Activated T-cell treated with anti-CD3 and anti-CD28 coated beads for 4 hours (primary cell): Measurements from ENCODE around the gene MOCOS.
"Not testable (repeated sequence)": the region's sequence is repeated elsewhere in the genome, so short reads cannot be mapped to it uniquely, and the experiment has no call there.

Source experiments
- DNase-seq: peaks from one replicate; pipeline ENCODE4 v3.0.0-alpha.2; 2020

Gene MOCOS

GRCh38 chr18:36203360-36203895, 16.1 kb downstream of the MOCOS start:
- DNase-seq, result no peak

DNA sequence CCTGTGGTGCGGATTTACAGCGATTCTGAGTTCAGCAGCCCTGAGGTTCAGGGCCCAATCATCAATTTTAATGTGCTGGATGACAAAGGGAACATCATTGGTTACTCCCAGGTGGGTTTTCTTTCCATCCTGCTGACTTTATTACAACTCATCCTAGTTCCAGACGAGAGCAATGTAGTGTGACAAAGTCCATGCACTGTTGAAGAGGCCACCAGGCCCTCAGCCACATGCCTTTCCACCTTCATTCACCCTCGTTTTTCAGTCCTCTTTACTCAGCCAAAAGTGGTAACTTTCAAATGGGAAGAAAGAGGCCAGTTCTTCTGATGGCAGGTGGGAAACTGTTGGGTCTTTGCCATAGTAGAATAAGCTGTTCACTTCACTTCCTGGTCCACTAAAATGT, 17.9 kb downstream of the MOCOS start:
- no peak for DNase-seq

GRCh38 chr18:36207303-36207702, 20.0 kb downstream of the MOCOS start:
- no peak for DNase-seq

DNA sequence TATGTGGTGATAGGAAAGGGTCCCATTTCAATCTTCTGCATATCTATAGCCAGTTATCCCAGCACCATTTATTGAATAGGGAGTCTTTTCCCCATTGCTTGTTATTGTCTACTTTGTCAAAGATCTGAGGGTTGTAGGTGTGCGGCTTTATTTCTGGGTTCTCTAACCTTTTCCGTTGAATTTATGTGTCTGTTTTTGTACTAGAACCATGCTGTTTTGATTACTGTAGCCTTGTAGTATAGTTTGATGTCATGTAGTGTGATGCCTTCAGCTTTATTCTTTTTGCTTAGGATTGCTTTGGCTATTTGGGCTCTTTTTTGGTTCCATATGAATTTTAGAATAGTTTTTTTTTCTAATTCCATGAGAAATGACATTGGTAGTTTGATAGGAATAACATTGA, 20.7 kb downstream of the MOCOS start:
- DNase-seq, result not testable (repeated sequence)

GRCh38 chr18:36211612-36212065, 24.3 kb downstream of the MOCOS start:
- no peak for DNase-seq

- no peak for DNase-seq
These were observed 25.2 kb downstream of the MOCOS start for GRCh38 chr18:36212301-36213171.

GRCh38 chr18:36214811-36215210, 27.5 kb downstream of the MOCOS start:
- no peak for DNase-seq

GRCh38 chr18:36215577-36215976, 28.3 kb downstream of the MOCOS start:
- no peak for DNase-seq

- no peak for DNase-seq
These were observed 30.1 kb downstream of the MOCOS start for GRCh38 chr18:36217348-36217747.

- DNase-seq, result no peak
These were observed 41.9 kb downstream of the MOCOS start for GRCh38 chr18:36229188-36229587.

DNA sequence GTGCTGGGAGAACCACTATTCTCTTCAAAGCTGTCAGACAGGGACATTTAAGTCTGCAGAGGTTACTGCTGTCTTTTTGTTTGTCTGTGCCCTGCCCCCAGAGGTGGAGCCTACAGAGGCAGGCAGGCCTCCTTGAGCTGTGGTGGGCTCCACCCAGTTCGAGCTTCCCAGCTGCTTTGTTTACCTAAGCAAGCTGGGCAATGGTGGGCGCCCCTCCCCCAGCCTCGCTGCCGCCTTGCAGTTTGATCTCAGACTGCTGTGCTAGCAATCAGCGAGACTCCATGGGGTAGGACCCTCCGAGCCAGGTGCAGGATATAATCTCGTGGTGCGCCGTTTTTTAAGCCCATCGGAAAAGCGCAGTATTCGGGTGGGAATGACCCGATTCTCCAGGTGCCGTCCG, 53.2 kb downstream of the MOCOS start:
- DNase-seq, result not testable (repeated sequence)

GRCh38 chr18:36241831-36242230, 54.5 kb downstream of the MOCOS start:
- no peak for DNase-seq

DNA sequence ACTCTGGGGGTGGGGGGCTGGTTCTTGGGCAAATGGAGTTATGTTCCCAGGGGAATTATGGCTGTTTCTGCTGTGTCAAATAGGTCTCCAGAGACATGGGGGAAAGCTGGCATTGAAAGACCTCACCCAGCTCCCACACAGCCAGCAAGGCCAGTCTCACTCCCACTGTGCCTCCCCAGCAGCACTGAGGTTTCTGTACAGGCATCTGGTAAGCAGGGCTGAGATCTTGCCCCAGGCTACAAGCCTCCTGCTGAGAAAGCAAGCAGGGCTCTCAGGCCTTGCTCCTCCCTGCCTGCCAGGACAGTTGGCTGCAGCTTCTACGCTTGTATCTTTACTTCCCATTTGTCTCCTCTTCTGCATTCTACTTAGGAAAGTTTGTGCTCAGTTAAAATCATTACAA, 59.7 kb downstream of the MOCOS start:
- DNase-seq, result no peak

DNA sequence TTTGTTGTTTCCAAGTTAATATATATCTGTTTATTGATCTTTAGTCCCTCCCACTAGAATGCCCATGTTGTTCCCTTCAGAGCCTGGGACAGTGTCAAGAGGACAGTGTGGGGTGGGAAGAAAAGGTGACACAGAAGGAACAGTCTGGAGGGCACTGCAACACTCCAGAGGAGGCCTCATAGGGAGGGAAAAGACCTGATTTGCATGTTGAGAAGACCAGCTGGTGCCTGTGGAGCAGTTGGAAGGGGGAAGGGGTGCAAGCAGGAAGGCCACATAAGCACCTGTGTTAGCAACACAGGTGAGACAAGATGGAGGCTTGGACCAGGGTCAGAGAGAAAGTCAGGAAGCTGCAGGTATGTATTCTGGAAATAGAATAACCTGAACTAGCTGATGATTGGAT, 62.1 kb downstream of the MOCOS start:
- DNase-seq, result no peak

- DNase-seq, result no peak
These were observed 63.5 kb downstream of the MOCOS start for GRCh38 chr18:36250827-36251226.

- no peak for DNase-seq
These were observed 67.9 kb downstream of the MOCOS start for GRCh38 chr18:36255072-36255698.

- DNase-seq, result no peak
These were observed 68.8 kb downstream of the MOCOS start for GRCh38 chr18:36256094-36256493.

DNA sequence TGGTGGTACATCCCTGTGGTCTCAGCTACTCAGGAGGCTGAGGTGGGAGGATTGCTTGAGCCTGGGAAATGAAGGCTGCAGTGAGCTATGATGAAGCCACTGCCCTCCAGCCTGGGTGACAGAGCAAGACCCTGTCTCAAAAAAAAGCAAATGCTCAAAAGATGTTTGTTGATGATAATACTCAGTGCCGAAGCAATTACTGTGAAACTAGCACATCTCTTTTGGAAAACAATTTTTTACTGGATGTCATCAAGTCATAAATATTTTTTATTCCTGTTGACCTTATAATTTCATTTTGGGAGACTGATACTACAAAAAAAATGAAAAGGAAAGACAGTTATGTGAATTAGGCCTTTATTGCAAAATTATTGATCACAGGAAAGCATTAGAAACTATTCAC, 75.7 kb downstream of the MOCOS start:
- no peak for DNase-seq

- no peak for DNase-seq
These were observed 77.0 kb downstream of the MOCOS start for GRCh38 chr18:36264283-36264682.

DNA sequence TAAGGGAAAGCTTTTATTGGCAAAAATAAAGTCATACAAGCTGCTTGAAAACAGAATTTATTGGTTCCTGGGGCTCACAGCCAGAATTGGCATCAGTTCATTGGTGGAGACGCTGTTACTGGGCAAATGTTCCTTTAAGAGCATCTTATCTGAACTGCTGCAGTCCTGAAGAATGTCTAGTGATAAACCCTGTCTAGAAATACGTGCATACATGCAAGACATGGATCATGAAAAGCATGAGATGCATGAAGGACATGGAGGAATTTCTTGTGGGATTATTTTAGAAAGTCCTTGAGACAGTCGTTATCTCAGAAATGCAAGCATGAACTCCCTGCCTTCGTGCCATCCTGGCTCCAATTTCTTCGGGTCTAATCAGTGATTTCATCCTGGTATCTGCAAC, 77.7 kb downstream of the MOCOS start:
- DNase-seq, result no peak

GRCh38 chr18:36269157-36269556, 81.9 kb downstream of the MOCOS start:
- DNase-seq, result no peak

- DNase-seq, result no peak
These were observed 83.9 kb downstream of the MOCOS start for GRCh38 chr18:36271153-36271552.

GRCh38 chr18:36273347-36273746, 86.0 kb downstream of the MOCOS start:
- no peak for DNase-seq

DNA sequence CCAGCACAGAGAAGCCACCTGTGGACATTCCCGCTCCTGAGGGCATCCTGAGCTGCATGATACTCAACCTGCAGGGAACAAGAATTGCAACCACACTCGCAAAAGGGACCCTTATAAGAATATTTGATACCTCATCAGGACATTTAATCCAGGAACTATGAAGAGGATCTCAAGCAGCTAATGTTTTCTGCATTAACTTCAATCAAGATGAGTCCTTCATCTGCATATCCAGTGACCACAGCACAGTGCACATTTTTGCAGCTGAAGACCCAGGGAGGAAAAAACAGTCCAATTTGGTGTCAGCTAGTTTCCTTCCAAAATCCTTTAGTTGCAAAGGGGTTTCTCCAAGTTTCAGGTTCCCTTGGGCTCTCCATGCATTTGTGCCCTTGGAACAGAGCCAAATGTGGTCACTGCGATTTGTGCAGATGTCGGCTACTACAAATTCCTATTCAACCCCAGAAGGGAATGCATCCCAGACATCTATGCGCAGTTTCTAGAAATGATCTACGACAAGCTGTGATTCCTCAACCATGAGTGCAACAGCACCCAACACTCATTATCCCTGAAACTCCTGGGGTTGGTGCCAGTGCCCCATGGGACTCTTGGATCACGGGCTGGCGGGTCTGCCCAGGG, 86.9 kb downstream of the MOCOS start:
- DNase-seq, result no peak
